ENCODE measurements around the gene TOP3B. TPM values are rescaled to one million over a fixed set of nuclear protein-coding genes. Genes with fewer than 3 reads are reported as not detected.

The TOP3B gene
- total RNA-seq, 4 donors from 2014 or later: 28.2 to 113 (median 35.1) TPM

DNA sequence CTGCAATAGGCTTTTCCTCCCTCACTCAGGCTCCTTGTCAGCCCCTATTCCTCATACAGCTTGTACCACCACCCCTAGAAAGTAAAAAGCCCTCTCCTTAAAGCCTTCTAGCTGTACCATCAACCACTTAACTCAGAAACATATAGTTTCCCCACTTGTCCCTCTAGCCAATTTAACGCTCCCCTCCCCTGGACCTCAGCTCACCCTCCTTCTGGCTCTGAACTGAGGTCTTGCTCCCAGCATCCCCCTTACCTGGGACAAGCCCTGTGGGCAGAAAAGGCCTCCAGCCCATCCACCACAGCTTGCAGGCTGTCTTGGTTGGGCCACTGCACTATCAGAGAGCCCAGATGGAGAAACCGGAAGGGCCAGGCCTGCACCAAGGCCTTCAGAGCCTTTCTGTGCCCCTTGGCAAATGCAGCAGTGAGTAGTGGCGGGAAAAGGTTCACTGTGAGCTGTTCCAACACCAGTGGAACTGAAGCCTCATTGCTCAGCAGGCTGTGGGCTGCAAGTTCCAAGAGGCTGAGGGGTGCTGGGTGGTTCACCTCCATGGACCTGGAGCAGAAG lies 12.4 kb upstream of the TOP3B start:
- no peaks in the 10 kb centered on the region for H3K9me3 ChIP-seq
- TF ChIP-seq POLR2AphosphoS5 (IDR thresholded peaks at IDR 0.05) (no peak), POLR2A (IDR thresholded peaks at IDR 0.05) (no peak), EP300 (IDR thresholded peaks at IDR 0.05) (no peak)
- TF ChIP-seq, protein P1, sequence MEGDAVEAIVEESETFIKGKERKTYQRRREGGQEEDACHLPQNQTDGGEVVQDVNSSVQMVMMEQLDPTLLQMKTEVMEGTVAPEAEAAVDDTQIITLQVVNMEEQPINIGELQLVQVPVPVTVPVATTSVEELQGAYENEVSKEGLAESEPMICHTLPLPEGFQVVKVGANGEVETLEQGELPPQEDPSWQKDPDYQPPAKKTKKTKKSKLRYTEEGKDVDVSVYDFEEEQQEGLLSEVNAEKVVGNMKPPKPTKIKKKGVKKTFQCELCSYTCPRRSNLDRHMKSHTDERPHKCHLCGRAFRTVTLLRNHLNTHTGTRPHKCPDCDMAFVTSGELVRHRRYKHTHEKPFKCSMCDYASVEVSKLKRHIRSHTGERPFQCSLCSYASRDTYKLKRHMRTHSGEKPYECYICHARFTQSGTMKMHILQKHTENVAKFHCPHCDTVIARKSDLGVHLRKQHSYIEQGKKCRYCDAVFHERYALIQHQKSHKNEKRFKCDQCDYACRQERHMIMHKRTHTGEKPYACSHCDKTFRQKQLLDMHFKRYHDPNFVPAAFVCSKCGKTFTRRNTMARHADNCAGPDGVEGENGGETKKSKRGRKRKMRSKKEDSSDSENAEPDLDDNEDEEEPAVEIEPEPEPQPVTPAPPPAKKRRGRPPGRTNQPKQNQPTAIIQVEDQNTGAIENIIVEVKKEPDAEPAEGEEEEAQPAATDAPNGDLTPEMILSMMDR (IDR thresholded peaks at IDR 0.05): no peak
- H3K4me3 ChIP-seq: no peak overlapping the region
- WGBS: 95% methylated on average over 3 of the region's 3 CpGs
- H3K4me1 ChIP-seq: no peaks in the 10 kb centered on the region
- DNase-seq (ENCODE audit: low spot score in 2 of 2): no peak
- H3K27ac ChIP-seq: no peak overlapping the region
- no peaks in the 10 kb centered on the region for H3K27me3 ChIP-seq
- H3K36me3 ChIP-seq: no peaks in the 10 kb centered on the region

DNA sequence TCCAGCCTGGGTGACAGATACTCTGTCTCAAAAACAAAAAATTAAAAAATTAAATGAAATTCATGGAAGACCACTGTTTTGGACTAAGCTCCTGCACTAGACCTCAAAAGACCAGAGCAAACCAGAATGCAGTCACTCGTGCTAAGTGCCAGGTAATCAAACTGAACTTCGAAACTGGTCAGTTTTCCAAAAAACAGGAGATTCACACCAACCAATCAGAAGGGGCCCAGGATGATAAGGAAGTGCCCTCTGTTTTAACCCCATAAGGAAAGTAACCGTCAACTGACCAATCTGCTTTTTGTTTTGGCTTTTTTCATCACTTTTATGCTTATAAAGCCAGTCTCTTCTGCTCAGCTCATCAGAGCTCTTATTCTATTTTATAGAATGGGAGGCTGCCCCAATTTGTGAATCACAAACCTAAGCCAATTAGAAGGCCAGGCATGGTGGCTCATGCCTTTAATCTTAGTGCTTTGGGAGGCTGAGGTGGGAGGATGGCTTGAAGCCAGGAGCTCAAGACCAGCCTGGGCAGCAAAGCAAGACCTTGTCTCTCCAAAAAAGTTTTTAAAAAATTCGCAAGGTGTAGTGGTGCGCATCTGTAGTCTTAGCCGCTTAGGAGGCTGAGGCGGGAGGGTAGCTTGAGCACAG lies 10.1 kb upstream of the TOP3B start:
- no peak overlapping the region for H3K4me3 ChIP-seq
- DNase-seq (ENCODE audit: low spot score in 2 of 2): no peak
- H3K36me3 ChIP-seq: no peaks in the 10 kb centered on the region
- TF ChIP-seq, protein P1 (IDR thresholded peaks at IDR 0.05): no peak
- TF ChIP-seq EP300 (IDR thresholded peaks at IDR 0.05): no peak
- no peaks in the 10 kb centered on the region for H3K4me1 ChIP-seq
- H3K9me3 ChIP-seq: no peaks in the 10 kb centered on the region
- 78% methylated on average over 7 of the region's 7 CpGs for WGBS
- H3K27ac ChIP-seq: no peak overlapping the region
- H3K27me3 ChIP-seq: no peaks in the 10 kb centered on the region

GRCh38 chr22:21991774-21992173 lies 9.2 kb upstream of the TOP3B start:
- DNase-seq (ENCODE audit: low spot score in 2 of 2): no peak
- Histone ChIP-seq H3K27me3 (no peaks in the 10 kb centered on the region), H3K36me3 (no peaks in the 10 kb centered on the region), H3K27ac (no peak overlapping the region), H3K9me3 (no peaks in the 10 kb centered on the region), H3K4me1 (no peaks in the 10 kb centered on the region), H3K4me3 (no peak overlapping the region)
- WGBS: 93% methylated on average over 4 of the region's 5 CpGs
- TF ChIP-seq POLR2AphosphoS5 (IDR thresholded peaks at IDR 0.05) (no peak), EP300 (IDR thresholded peaks at IDR 0.05) (no peak), POLR2A (IDR thresholded peaks at IDR 0.05) (no peak)
- TF ChIP-seq, protein P1 (IDR thresholded peaks at IDR 0.05): no peak

DNA sequence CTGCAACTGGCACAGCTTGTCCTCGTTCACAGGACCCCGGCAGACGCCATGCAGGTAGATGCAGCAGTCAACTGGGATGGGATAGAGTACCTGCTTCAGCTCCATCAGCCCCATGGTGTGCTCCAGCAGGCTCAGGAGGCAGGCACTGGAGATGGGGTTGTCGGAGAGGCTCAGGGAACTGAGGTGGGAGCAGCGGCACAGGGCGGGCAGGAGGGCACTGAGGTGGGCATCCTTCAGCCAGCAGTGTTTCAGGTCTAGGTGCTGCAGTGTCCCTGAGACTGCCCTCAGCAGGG lies 8.7 kb upstream of the TOP3B start:
- no peak overlapping the region for H3K4me3 ChIP-seq
- H3K36me3 ChIP-seq: no peaks in the 10 kb centered on the region
- 100% methylated on average over 2 of the region's 6 CpGs for WGBS
- no peak for DNase-seq (ENCODE audit: low spot score in 2 of 2)
- H3K9me3 ChIP-seq: no peaks in the 10 kb centered on the region
- no peak overlapping the region for H3K27ac ChIP-seq
- TF ChIP-seq, protein P1 (IDR thresholded peaks at IDR 0.05): no peak
- no peak for TF ChIP-seq EP300 (IDR thresholded peaks at IDR 0.05)
- no peak for TF ChIP-seq POLR2AphosphoS5 (IDR thresholded peaks at IDR 0.05)
- TF ChIP-seq POLR2A (IDR thresholded peaks at IDR 0.05): no peak
- no peaks in the 10 kb centered on the region for H3K4me1 ChIP-seq
- no peaks in the 10 kb centered on the region for H3K27me3 ChIP-seq

GRCh38 chr22:21990445-21991303 lies 8.1 kb upstream of the TOP3B start:
- TF ChIP-seq POLR2A (IDR thresholded peaks at IDR 0.05): no peak
- no peak for TF ChIP-seq POLR2AphosphoS5 (IDR thresholded peaks at IDR 0.05)
- TF ChIP-seq, protein P1 (IDR thresholded peaks at IDR 0.05): no peak
- no peak for TF ChIP-seq EP300 (IDR thresholded peaks at IDR 0.05)
- DNase-seq (ENCODE audit: low spot score in 2 of 2): no peak
- no peaks in the 10 kb centered on the region for H3K27me3 ChIP-seq
- H3K4me1 ChIP-seq: no peaks in the 10 kb centered on the region
- 80% methylated on average over 9 of the region's 16 CpGs for WGBS
- H3K27ac ChIP-seq: no peak overlapping the region
- H3K4me3 ChIP-seq: no peak overlapping the region
- no peaks in the 10 kb centered on the region for H3K36me3 ChIP-seq
- no peaks in the 10 kb centered on the region for H3K9me3 ChIP-seq
